WI38 (cell line): ENCODE data around the gene TARP.
A peak's percentile ranks its signal among the peaks of the same experiment; 100 is the strongest.

Experiments
- H3K4me3 ChIP-seq: 2 replicates; pipeline ENCODE4 v1.5.1; 2011; ENCODE audit warnings: low read depth, mild to moderate bottlenecking, control low read depth, low read length
- TF ChIP-seq, protein P1 (sequence below): IDR thresholded peaks from 2 replicates; pipeline ENCODE4 v1.5.1; 2012; ENCODE audit warnings: low read depth, mild to moderate bottlenecking, control low read depth, low read length

TARP gene

DNA sequence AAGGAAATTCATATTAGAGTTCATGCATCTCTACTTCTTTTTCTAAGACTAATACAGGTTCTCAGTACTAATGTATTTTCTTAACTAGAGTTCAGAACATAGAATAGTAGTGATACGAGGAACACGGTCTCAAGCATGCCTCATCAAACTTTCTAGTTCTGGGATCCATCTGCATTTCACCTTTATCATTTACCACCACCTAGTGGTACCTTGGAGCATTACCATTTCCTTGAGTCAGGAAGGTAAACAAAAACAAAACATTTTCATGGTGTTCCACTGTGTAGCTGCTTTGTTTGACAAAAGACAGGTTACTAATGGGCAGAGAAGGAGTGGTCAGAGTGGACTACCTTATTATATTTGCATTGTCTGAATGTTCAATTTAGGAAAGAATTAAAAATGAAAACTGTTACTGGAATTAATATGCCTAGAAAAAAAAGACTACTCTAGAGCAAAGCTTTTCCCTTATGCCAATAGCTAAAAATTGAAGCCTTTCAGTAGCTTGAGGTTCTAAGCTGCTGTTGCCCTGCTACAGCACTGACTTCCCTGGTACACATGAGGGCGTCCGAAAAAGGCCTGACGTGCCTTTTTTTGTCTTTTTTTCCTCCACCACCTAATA, 50.8 kb downstream of the TARP start:
- TF ChIP-seq, protein P1, sequence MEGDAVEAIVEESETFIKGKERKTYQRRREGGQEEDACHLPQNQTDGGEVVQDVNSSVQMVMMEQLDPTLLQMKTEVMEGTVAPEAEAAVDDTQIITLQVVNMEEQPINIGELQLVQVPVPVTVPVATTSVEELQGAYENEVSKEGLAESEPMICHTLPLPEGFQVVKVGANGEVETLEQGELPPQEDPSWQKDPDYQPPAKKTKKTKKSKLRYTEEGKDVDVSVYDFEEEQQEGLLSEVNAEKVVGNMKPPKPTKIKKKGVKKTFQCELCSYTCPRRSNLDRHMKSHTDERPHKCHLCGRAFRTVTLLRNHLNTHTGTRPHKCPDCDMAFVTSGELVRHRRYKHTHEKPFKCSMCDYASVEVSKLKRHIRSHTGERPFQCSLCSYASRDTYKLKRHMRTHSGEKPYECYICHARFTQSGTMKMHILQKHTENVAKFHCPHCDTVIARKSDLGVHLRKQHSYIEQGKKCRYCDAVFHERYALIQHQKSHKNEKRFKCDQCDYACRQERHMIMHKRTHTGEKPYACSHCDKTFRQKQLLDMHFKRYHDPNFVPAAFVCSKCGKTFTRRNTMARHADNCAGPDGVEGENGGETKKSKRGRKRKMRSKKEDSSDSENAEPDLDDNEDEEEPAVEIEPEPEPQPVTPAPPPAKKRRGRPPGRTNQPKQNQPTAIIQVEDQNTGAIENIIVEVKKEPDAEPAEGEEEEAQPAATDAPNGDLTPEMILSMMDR: peak; percentile 63
- H3K4me3 ChIP-seq: no peak overlapping the region

DNA sequence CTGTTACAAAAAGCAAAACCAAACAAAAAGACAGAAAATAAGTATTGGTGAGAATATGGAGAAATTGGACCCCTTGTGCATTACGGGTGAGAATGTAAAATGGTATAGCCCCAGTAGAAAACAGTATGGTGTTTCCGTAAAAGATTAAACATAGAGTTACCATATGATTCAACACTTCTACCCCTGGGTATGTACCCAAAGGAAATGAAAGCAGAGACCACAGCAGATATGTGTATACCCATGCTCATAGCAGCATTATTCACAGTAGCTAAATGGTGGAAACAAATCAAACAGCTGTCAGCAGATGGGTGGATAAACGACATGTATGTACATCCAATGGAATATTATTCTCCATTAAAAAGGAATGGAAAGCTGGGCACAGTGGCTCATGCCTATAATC, 53.0 kb downstream of the TARP start:
- TF ChIP-seq, protein P1: no peak
- no peak overlapping the region for H3K4me3 ChIP-seq

DNA sequence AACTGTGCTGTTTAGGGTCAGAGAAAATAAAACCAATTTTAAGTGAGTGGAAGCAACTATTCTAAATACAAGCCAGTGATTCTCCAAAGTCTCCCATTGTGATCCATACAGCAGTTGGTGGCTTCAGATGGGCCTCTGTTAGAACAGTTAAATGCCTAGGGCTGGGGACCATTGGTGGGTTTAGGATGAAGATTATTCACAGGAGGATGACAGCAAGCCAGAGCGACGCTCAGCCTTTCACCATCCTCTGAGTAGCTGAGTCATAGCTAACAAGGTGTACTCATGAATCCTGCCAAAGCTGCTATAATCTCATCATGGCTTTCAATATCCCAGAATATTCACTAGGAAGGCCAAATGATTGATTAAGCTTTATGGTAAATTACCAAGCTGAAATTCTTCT, 55.8 kb downstream of the TARP start:
- no peak overlapping the region for H3K4me3 ChIP-seq
- TF ChIP-seq, protein P1: no peak

DNA sequence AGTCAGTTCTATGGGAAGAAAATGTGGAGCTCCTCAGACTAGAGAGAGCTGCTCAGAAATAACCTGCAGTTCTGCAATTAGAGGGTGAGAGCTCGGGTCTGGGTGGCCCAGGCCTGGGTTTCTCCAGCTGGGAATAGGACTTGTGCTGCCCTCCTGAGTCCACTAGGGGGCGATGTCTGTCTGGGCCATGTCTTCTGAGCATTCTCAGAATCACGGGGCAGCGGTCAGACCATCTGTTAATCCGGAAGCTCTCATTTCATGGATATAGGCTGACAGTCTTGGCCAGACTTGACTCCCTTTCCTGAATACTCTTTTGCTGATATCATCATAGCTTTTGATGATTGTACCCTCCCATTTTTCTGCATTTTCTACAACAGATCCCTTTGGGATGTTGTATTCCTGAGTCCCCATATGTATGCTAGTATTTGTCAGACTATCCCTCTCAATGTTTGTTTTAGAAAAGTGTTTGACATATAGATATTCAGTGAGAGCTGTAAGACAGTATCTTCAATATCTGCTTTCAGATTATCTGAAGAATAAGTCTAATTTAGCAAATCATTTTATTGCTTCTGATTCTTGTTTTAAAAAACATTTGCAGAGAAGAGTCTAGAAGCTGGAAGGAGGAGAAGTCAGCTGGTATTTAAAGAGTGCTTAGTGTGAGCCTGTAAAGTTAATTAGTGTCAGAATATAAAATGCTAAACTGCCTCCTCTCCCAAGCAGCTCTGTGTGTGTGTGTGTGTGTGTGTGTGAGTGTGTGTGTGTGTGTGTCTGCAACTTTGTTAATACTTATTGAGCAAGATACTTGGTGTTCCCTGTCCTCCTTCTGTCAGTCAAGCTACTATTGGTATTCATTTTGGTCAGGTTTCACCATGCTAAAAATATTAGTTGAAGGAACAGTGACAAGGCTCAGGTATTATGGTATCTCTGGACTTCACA, 57.4 kb downstream of the TARP start:
- TF ChIP-seq, protein P1: peak; percentile 94
- no peak overlapping the region for H3K4me3 ChIP-seq

DNA sequence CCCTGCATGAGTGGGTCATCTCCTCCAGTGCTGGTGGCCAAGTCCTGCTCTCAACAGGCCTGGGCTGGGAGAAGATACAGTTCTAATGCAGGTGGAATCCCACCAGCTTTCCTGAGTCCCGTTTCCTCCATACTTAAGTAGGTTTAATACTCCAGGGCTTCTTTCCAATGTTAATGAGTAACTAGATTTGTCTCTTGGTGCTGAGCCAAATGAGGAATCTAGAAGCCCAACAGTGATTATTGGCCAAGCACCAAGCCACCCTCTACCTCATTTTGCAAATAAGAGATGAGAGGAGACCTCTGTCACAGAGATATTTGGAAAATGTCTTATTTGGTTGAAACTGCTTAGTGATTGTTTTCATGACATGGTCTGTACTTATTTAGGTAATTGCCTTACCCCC, 58.3 kb downstream of the TARP start:
- TF ChIP-seq, protein P1: no peak
- H3K4me3 ChIP-seq: no peak overlapping the region

DNA sequence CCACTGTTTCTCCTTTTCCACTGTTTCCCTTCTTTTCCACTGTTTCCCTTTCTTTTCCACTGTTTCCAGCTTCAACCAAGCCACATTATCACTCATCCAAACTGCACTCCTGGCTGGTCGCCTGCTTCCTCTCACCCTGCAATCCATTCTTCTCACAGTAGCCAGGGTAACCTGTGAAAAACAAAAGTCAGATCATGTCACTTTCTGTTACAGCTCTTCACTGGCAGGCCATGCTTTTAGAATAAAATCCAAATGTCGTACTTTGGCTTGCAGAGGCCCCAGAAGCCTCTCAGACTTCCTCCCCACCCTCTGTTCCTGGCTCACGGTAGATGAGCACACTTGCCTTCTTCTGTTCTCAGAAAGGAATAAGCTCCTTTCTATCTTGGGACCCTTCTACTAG, 61.5 kb downstream of the TARP start:
- no peak overlapping the region for H3K4me3 ChIP-seq
- TF ChIP-seq, protein P1: no peak

DNA sequence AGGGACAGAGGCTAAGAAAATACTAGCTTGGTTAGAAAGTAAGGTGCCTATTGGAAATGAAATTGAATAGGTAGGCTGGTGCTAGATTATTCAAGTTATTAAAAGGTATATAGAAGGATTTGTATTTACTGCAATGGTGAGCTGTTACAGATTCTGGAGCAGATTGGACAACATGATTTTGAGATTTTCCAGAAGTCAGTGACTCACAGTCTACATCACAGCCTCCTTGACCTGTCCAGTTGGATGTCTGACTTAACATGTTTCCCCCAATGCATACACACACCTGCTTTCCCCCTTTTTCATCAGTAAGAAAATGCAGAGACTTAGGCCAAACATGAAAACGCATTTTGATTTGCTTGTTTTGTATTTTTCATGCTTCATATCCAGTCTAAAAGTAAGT, 62.0 kb downstream of the TARP start:
- no peak overlapping the region for H3K4me3 ChIP-seq
- TF ChIP-seq, protein P1: no peak
